HEK293 (cell line): ENCODE results near the gene GPI.

Experiments
- CTCF ChIP-seq: fragments of 450-650 bp; formaldehyde crosslinking; IDR thresholded peaks from 2 replicates; pipeline ENCODE4 v1.5.1; 2016; ENCODE audit warnings: missing biosample characterization, missing genetic modification characterization
- KLF17 ChIP-seq: fragments of 450-650 bp; formaldehyde crosslinking; IDR thresholded peaks from 2 replicates; pipeline ENCODE4 v1.5.1; 2016; ENCODE audit warnings: missing biosample characterization, missing genetic modification characterization
- MEIS1 ChIP-seq: sonication (generic); formaldehyde crosslinking; IDR thresholded peaks from 2 replicates; pipeline ENCODE4 v1.8.1; 2022; ENCODE audit warnings: missing genetic modification reagents, mild to moderate bottlenecking, borderline replicate concordance
- PBX3 ChIP-seq: sonication (generic); formaldehyde crosslinking; IDR thresholded peaks from 2 replicates; pipeline ENCODE4 v1.8.1; 2022; ENCODE audit warnings: mild to moderate bottlenecking, moderate library complexity, missing genetic modification reagents
- SP3 ChIP-seq: fragments of 450-650 bp; formaldehyde crosslinking; IDR thresholded peaks from 2 replicates; pipeline ENCODE4 v1.5.1; 2016; ENCODE audit warnings: missing biosample characterization, missing genetic modification characterization
- ZBTB11 ChIP-seq: fragments of 450-650 bp; formaldehyde crosslinking; conservative IDR thresholded peaks from 2 replicates; pipeline ENCODE4 v1.5.1; 2016; ENCODE audit warnings: low read depth, missing biosample characterization, missing genetic modification characterization
- ZBTB17 ChIP-seq: fragments of 450-650 bp; formaldehyde crosslinking; IDR thresholded peaks from 2 replicates; pipeline ENCODE4 v1.5.1; 2016; ENCODE audit warnings: missing biosample characterization, missing genetic modification characterization
- ZFHX2 ChIP-seq: fragments of 450-650 bp; formaldehyde crosslinking; conservative IDR thresholded peaks from 2 replicates; pipeline ENCODE4 v1.5.1; 2016; ENCODE audit warnings: missing biosample characterization, missing genetic modification characterization
- ZNF140 ChIP-seq: fragments of 450-650 bp; formaldehyde crosslinking; IDR thresholded peaks from 2 replicates; pipeline ENCODE4 v1.5.1; 2016; ENCODE audit warnings: missing biosample characterization, missing genetic modification characterization
- ZNF146 ChIP-seq: fragments of 450-650 bp; formaldehyde crosslinking; IDR thresholded peaks from 2 replicates; pipeline ENCODE4 v1.5.1; 2016; ENCODE audit warnings: missing biosample characterization, missing genetic modification characterization
- ZNF169 ChIP-seq: fragments of 450-650 bp; formaldehyde crosslinking; IDR thresholded peaks from 2 replicates; pipeline ENCODE4 v1.5.1; 2016; ENCODE audit warnings: missing biosample characterization, missing genetic modification characterization
- ZNF18 ChIP-seq: fragments of 450-650 bp; formaldehyde crosslinking; IDR thresholded peaks from 2 replicates; pipeline ENCODE4 v1.5.1; 2016; ENCODE audit warnings: missing biosample characterization, missing genetic modification characterization
- ZNF26 ChIP-seq: fragments of 450-650 bp; formaldehyde crosslinking; IDR thresholded peaks from 2 replicates; pipeline ENCODE4 v1.5.1; 2016; ENCODE audit warnings: missing biosample characterization, missing genetic modification characterization
- ZNF280D ChIP-seq: fragments of 450-650 bp; formaldehyde crosslinking; IDR thresholded peaks from 2 replicates; pipeline ENCODE4 v1.5.1; 2016; ENCODE audit warnings: missing biosample characterization, missing genetic modification characterization
- ZNF341 ChIP-seq: fragments of 450-650 bp; formaldehyde crosslinking; IDR thresholded peaks from 2 replicates; pipeline ENCODE4; 2016; ENCODE audit warnings: low read depth, missing biosample characterization, missing genetic modification characterization
- ZNF404 ChIP-seq: fragments of 450-650 bp; formaldehyde crosslinking; IDR thresholded peaks from 2 replicates; pipeline ENCODE4 v1.5.1; 2017; ENCODE audit warnings: missing biosample characterization, missing genetic modification characterization
- ZNF423 ChIP-seq: fragments of 450-650 bp; formaldehyde crosslinking; IDR thresholded peaks from 2 replicates; pipeline ENCODE4 v1.5.1; 2016; ENCODE audit warnings: missing biosample characterization, missing genetic modification characterization
- ZNF501 ChIP-seq: fragments of 450-650 bp; formaldehyde crosslinking; IDR thresholded peaks from 2 replicates; pipeline ENCODE4 v1.5.1; 2016; ENCODE audit warnings: missing biosample characterization, missing genetic modification characterization
- ZNF629 ChIP-seq: fragments of 450-650 bp; formaldehyde crosslinking; IDR thresholded peaks from 2 replicates; pipeline ENCODE4 v1.5.1; 2017; ENCODE audit warnings: missing biosample characterization, missing genetic modification characterization
- ZNF677 ChIP-seq: fragments of 450-650 bp; IDR thresholded peaks from 2 replicates; pipeline ENCODE4 v1.5.0; 2018; ENCODE audit warnings: missing biosample characterization, mild to moderate bottlenecking, missing genetic modification characterization, moderate library complexity
- ZNF707 ChIP-seq: fragments of 450-650 bp; formaldehyde crosslinking; IDR thresholded peaks from 2 replicates; pipeline ENCODE4 v1.5.1; 2016; ENCODE audit warnings: missing biosample characterization, missing genetic modification characterization
- ZNF785 ChIP-seq: fragments of 450-650 bp; formaldehyde crosslinking; IDR thresholded peaks from 2 replicates; pipeline ENCODE4 v1.5.1; 2016; ENCODE audit warnings: missing biosample characterization, missing genetic modification characterization
- ZSCAN16 ChIP-seq: fragments of 450-650 bp; formaldehyde crosslinking; IDR thresholded peaks from 2 replicates; pipeline ENCODE4 v1.5.1; 2016; ENCODE audit warnings: missing biosample characterization, missing genetic modification characterization
- ZSCAN23 ChIP-seq: fragments of 450-650 bp; formaldehyde crosslinking; IDR thresholded peaks from 2 replicates; pipeline ENCODE4 v1.5.1; 2016; ENCODE audit warnings: missing biosample characterization, missing genetic modification characterization
- ZSCAN4 ChIP-seq: fragments of 450-650 bp; formaldehyde crosslinking; IDR thresholded peaks from 2 replicates; pipeline ENCODE4 v1.5.1; 2017; ENCODE audit warnings: missing biosample characterization, missing genetic modification characterization

Gene GPI

GRCh38 chr19:34364830-34365462 is at the start of gene GPI (continued):
- TF ChIP-seq ZNF785 (tag by site-specific recombination) (no peak), ZNF18 (tag by site-specific recombination) (no peak), ZSCAN23 (no peak), ZNF146 (tag by site-specific recombination) (no peak), CTCF (no peak), PBX3 (no peak), ZNF404 (tag by site-specific recombination) (no peak), KLF17 (tag by site-specific recombination) (no peak), ZBTB11 (tag by site-specific recombination) (0 out of 2 replicates have a peak, but pooled peaks have one; percentile 13), ZNF169 (tag by site-specific recombination) (no peak), ZNF280D (tag by site-specific recombination) (no peak), ZFHX2 (tag by site-specific recombination) (peak; percentile 87), ZNF26 (tag by site-specific recombination) (no peak), ZSCAN4 (tag by site-specific recombination) (no peak), MEIS1 (CRISPR knock-in tag) (no peak), ZBTB17 (peak; percentile 89), ZNF423 (tag by site-specific recombination) (no peak), SP3 (tag by site-specific recombination) (no peak), ZSCAN16 (tag by site-specific recombination) (no peak), ZNF140 (tag by site-specific recombination) (no peak), ZNF629 (tag by site-specific recombination) (0 out of 2 replicates have a peak, but pooled peaks have one; percentile 10), ZNF341 (tag by site-specific recombination) (peak; percentile 87), ZNF677 (peak; percentile 71; the same call in 1 of the 2 replicates), ZNF707 (tag by site-specific recombination) (no peak), ZNF501 (no peak)
